Tibial artery (tissue), 4 donors: ENCODE results near the gene CMSS1.

Source experiments
- DNase-seq, 2 donors: peaks; one replicate each; pipeline ENCODE4 v3.0.0-alpha.2; 2019
- H3K27ac ChIP-seq, 2 donors: fragments of 200-600 bp; sonication (generic) in 1 of 2; 1 replicate in 1 of 2; 2 replicates in 1 of 2; pipeline ENCODE4 v1.5.1; 2018 to 2019; ENCODE audit warnings: mild to moderate bottlenecking in 1 of 2
- H3K27me3 ChIP-seq, 2 donors: fragments of 200-600 bp; sonication (generic) in 1 of 2; one replicate each; pipeline versions ENCODE4 v1.5.1 to v1.6.0; 2016 to 2019
- H3K36me3 ChIP-seq, 3 donors: fragments of 200-600 bp; sonication (generic) in 2 of 3; one replicate each; pipeline ENCODE4 v1.5.1; 2016 to 2019; ENCODE audit warnings: mild to moderate bottlenecking in 2 of 3
- H3K4me1 ChIP-seq, 4 donors: fragments of 200-600 bp; sonication (generic) in 2 of 4; 1 replicate in 3 of 4; 2 replicates in 1 of 4; pipeline ENCODE4 v1.5.1; 2016 to 2019
- H3K4me3 ChIP-seq, 2 donors: fragments of 200-600 bp; sonication (generic) in 1 of 2; 1 replicate in 1 of 2; 2 replicates in 1 of 2; pipeline ENCODE4 v1.5.1; 2018 to 2019; ENCODE audit warnings: mild to moderate bottlenecking in 2 of 2
- H3K9me3 ChIP-seq, 3 donors: fragments of 200-600 bp; sonication (generic) in 1 of 3; one replicate each; pipeline ENCODE4 v1.5.1; 2016 to 2019
- intact Hi-C: fragments of 100-400 bp; cut with DNase I; formaldehyde crosslinking; loops from one replicate; pipeline ENCODE4 v1.15.0; 2023; ENCODE audit warnings: low total_unique reads
- TF ChIP-seq, protein P1 (sequence below), 2 experiments: fragments of 200-600 bp in 1 of 2; fragments of 450-650 bp in 1 of 2; IDR thresholded peaks; one replicate each; pipeline ENCODE4 v1.5.1; 2017 to 2019; ENCODE audit warnings: antibody characterized with exemption in 2 of 2, mild to moderate bottlenecking in 1 of 2, moderate library complexity in 1 of 2

The CMSS1 gene

GRCh38 chr3:99774467-99774866 is 43.2 kb upstream of the CMSS1 start:
- intact Hi-C loops: no loop called here
- peaks cover 0 to 13% (median 0%) of the 10 kb centered on the region in 3 donors for H3K36me3 ChIP-seq
- no peaks in the 10 kb centered on the region for H3K27me3 ChIP-seq
- no peaks in the 10 kb centered on the region for H3K9me3 ChIP-seq
- no peak for DNase-seq
- H3K27ac ChIP-seq: peak overlapping the region in 1 of 2 donors; percentile 37
- no peak overlapping the region for H3K4me3 ChIP-seq
- TF ChIP-seq, protein P1, sequence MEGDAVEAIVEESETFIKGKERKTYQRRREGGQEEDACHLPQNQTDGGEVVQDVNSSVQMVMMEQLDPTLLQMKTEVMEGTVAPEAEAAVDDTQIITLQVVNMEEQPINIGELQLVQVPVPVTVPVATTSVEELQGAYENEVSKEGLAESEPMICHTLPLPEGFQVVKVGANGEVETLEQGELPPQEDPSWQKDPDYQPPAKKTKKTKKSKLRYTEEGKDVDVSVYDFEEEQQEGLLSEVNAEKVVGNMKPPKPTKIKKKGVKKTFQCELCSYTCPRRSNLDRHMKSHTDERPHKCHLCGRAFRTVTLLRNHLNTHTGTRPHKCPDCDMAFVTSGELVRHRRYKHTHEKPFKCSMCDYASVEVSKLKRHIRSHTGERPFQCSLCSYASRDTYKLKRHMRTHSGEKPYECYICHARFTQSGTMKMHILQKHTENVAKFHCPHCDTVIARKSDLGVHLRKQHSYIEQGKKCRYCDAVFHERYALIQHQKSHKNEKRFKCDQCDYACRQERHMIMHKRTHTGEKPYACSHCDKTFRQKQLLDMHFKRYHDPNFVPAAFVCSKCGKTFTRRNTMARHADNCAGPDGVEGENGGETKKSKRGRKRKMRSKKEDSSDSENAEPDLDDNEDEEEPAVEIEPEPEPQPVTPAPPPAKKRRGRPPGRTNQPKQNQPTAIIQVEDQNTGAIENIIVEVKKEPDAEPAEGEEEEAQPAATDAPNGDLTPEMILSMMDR (IDR thresholded peaks at IDR 0.05): no peak
- H3K4me1 ChIP-seq: peaks cover 0 to 37% (median 5%) of the 10 kb centered on the region in 4 donors

- TF ChIP-seq, protein P1 (IDR thresholded peaks at IDR 0.05): no peak
- Histone ChIP-seq H3K4me1 (peaks cover 0 to 40% (median 5%) of the 10 kb centered on the region in 4 donors), H3K9me3 (no peaks in the 10 kb centered on the region), H3K27me3 (no peaks in the 10 kb centered on the region), H3K36me3 (peaks cover 0 to 4% (median 0%) of the 10 kb centered on the region in 3 donors), H3K4me3 (no peak overlapping the region), H3K27ac (peak overlapping the region in 1 of 2 donors; percentile 37)
- DNase-seq: no peak
- intact Hi-C loops: no loop called here
These were observed 41.0 kb upstream of the CMSS1 start for GRCh38 chr3:99776516-99777209.

GRCh38 chr3:99777210-99777549 is 40.5 kb upstream of the CMSS1 start:
- peaks cover 0 to 4% (median 0%) of the 10 kb centered on the region in 3 donors for H3K36me3 ChIP-seq
- H3K9me3 ChIP-seq: no peaks in the 10 kb centered on the region
- H3K4me1 ChIP-seq: peaks cover 0 to 45% (median 5%) of the 10 kb centered on the region in 4 donors
- no peaks in the 10 kb centered on the region for H3K27me3 ChIP-seq
- peak overlapping the region in 1 of 2 donors; percentile 37 for H3K27ac ChIP-seq
- no peak overlapping the region for H3K4me3 ChIP-seq
- no peak for DNase-seq
- intact Hi-C loops: no loop called here
- TF ChIP-seq, protein P1 (IDR thresholded peaks at IDR 0.05): no peak

DNA sequence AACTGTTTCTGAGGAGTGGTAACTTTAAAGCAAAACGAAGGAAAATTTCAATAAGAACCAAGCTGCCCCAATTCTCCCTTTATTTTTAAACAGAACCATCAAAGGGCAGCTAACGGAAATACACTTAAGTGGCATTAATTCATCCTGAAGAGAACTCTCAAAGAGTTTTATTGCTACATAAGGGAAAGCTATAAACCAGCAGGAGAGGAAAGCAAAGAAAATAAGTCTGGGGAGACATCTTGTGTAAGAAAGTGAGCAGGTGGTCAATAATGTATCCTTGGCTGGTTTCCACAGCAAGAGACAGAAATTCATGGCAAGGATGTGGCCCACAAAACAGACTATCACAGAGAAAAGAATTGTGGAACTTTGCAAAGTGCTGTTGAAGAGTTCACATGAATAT is 40.0 kb upstream of the CMSS1 start:
- H3K27ac ChIP-seq: peak overlapping the region in 1 of 2 donors; percentile 37
- H3K4me1 ChIP-seq: peaks cover 0 to 50% (median 5%) of the 10 kb centered on the region in 4 donors
- DNase-seq: no peak
- no peak overlapping the region for H3K4me3 ChIP-seq
- H3K36me3 ChIP-seq: peaks cover 0 to 4% (median 0%) of the 10 kb centered on the region in 3 donors
- H3K9me3 ChIP-seq: no peaks in the 10 kb centered on the region
- H3K27me3 ChIP-seq: no peaks in the 10 kb centered on the region
- intact Hi-C loops: no loop called here
- TF ChIP-seq, protein P1 (IDR thresholded peaks at IDR 0.05): no peak

DNA sequence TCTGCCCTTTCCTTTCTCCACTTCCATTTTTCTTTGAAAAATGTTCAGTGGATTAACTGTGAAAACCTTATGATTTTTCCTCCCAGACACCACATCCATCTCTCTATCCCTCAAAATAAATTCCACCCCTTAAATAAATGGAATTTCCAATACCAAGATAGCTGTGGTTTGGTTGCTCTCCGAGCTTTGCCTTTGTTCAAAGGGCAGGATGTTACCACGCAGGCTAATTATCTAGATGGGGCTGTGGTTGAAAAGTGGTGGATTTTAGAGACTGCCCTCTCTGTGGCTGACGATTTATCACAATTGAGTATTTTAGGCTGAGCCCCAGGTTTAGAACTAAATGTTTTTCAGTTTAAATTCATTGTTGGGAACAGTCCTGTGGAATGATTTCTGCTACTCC is 36.9 kb upstream of the CMSS1 start:
- TF ChIP-seq, protein P1 (IDR thresholded peaks at IDR 0.05): no peak
- H3K4me3 ChIP-seq: no peak overlapping the region
- DNase-seq: no peak
- peaks cover 0 to 33% (median 2%) of the 10 kb centered on the region in 4 donors for H3K4me1 ChIP-seq
- H3K9me3 ChIP-seq: no peaks in the 10 kb centered on the region
- intact Hi-C loops: no loop called here
- H3K27me3 ChIP-seq: no peaks in the 10 kb centered on the region
- no peak overlapping the region for H3K27ac ChIP-seq
- H3K36me3 ChIP-seq: peaks cover 0 to 4% (median 0%) of the 10 kb centered on the region in 3 donors
